ENCODE results near the gene PLK4. TPM values are rescaled to one million over a fixed set of nuclear protein-coding genes. Genes with fewer than 3 reads are reported as not detected.

PLK4 gene
- polyA plus RNA-seq (2012; ENCODE audit: missing spikeins): 20.2 TPM

DNA sequence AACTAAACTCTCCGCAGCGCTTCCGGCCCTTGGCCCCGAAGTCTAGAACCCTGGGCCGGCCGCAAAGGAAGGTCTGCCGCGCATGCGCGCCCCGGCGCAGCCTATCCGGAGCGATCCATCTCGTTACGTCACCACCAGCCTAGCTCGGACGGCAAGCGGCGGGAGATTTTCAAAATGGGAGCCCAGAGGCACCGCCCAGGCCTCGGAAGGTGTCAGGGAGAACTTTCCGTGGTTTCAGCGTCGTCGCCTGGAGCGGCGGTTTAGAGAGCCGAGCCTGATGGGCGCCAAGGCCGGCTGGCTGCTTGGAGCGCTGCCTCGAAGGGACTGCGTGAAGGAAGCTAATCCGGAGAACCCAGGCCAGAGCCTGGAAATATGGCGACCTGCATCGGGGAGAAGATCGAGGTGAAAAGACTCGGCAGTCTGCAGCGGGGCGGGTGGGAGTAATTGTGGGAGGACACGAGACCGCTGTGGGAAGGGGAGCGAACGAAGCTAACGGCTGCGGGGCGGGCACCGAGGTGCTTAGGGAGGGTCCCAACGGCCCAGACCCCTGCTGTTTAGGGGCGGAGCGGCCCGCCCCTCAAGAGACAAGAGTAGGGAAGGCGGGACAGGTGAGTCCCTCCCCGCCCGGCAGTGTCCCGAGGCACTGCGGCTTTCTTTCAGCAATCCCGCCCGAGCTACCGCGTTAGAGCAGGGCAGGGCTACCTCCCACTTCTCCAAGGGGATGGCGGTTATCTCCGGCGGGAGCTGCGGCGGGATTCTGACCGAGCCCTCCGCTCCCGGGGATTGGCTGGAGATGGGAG, at the start of gene PLK4:
PLK4 (plus strand) TSS at position 131 of the 800 bp plus-strand sequence; CDS start at position 373, 242 bp downstream.
- DNase-seq (ENCODE audit: insufficient read length): peak; percentile 74
- TF ChIP-seq POLR2A (IDR thresholded peaks at IDR 0.05; ENCODE audit: low read depth, low read length) (peak; percentile 81; the same call in 1 of the 2 replicates), POLR2AphosphoS5 (IDR thresholded peaks at IDR 0.05; ENCODE audit: low read depth, low read length) (peak; percentile 71), TAF1 (IDR thresholded peaks at IDR 0.05; ENCODE audit: borderline replicate concordance, low read depth, low read length) (peak; percentile 83; the same call in 1 of the 2 replicates)
- FAIRE-seq: peak; percentile 97

DNA sequence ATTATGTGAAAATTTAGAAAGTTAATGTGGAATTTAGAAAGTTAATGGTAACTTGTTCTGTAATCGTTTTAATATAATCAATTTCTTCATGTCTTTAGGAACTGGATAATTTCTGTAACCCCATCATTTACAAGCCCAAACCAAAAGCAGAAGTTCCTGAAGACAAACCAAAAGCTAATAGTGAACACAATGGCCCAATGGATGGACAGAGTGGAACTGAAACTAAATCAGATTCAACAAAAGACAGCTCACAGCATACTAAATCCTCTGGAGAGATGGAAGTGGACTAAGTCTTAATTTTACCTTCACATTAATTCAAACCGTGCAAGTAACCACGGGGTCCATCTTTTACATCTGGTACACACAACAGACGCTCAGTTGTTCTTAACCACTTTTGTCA, 48.1 kb upstream of the PLK4 start:
- DNase-seq (ENCODE audit: insufficient read length) (no peak), FAIRE-seq (peak; percentile 93)
- no peak for TF ChIP-seq POLR2A (IDR thresholded peaks at IDR 0.05; ENCODE audit: low read depth, low read length)
- no peak for TF ChIP-seq TAF1 (IDR thresholded peaks at IDR 0.05; ENCODE audit: borderline replicate concordance, low read depth, low read length)
- TF ChIP-seq POLR2AphosphoS5 (IDR thresholded peaks at IDR 0.05; ENCODE audit: low read depth, low read length): no peak

DNA sequence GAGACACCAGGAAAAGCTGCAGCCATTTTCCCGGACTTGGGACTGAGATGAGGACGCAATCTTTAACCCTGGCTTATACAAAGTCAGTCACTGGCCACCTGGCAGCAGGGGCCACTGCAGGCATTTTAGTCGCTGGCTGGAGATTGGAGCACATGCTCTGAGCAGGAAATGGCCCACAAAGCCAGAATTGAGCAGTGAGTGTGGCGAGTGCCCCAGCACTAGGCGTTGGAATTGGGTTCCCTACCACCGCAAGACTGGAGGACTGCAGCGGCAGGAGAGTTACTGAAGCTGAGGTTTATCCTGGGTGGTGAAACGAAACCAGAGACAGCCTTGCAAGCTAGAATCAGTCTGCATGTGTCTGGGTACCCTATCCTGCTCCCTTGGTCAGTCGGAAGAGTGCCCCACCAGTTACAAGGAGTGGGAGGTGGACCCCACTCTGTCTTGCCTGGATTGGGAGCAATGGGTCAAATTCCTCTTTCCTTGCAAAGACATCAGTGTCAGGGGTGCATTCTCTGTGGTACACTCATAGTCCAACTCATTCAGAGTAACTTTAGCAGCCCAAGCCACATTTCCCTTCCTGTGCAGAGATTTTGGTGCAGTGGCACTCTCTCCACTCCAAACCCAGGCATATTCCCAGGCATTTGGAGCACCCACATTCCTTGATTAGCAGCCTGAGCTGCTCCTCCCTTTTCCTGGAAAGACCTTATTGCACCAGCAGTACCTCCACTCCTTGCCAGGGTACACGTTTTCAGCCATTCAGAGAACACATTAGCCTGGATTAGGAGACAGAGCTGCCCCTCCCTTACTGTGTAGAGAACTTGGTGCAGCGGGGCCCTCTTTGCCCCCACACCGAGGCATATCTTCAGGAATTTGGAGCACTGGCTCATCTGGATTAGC, 36.7 kb upstream of the PLK4 start:
- no peak for FAIRE-seq

DNA sequence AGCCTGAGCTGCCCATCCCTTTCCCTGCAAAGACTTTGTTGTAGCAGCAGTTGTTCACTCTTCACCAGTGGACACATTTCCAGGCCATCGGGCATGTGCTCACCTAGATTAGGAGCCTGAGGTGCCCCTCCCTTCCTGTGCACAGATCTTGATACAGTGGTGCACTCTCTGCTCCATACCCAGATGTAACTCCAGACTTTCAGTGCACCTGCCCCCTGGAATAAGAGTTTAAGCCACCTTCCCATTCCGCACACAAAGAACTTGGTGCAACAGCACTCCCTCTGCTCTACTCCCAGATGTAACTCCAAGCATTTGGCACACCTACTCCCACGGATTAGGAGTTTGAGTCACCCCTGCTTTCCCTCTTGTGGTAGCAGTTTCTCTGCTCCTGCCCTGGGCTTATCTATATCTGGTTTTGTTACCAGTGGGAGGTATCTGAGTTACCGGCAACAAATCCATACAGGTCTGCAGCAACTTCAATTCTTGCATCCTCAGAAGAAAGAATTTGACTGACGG, 36.0 kb upstream of the PLK4 start:
- FAIRE-seq (no peak), DNase-seq (ENCODE audit: insufficient read length) (no peak)
- no peak for TF ChIP-seq POLR2AphosphoS5 (IDR thresholded peaks at IDR 0.05; ENCODE audit: low read depth, low read length)
- TF ChIP-seq TAF1 (IDR thresholded peaks at IDR 0.05; ENCODE audit: borderline replicate concordance, low read depth, low read length): no peak
- TF ChIP-seq POLR2A (IDR thresholded peaks at IDR 0.05; ENCODE audit: low read depth, low read length): no peak

More for the DNA sequence above, 36.7 kb upstream of the PLK4 start:
- TF ChIP-seq POLR2AphosphoS5 (IDR thresholded peaks at IDR 0.05; ENCODE audit: low read depth, low read length) (no peak), POLR2A (IDR thresholded peaks at IDR 0.05; ENCODE audit: low read depth, low read length) (no peak)
- no peak for DNase-seq (ENCODE audit: insufficient read length)

DNA sequence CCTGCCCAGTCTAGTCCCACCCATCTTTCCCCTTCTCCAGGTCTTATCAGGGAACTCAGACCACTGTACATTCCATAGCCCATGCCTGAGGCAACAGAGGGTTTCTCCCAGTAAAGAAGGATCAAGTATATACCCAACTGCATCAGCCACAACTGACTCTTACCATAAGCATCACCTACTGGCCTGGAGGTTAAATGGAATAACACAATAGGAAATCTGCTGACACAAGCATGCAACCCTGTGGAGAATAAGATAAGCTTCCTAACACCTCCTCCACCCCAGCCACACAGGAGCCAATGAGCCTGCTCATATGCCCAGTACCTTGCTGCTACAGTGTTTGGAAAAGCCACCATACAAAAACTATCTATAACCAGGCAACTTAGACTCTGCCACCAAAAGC, 34.6 kb upstream of the PLK4 start:
- TF ChIP-seq POLR2A (IDR thresholded peaks at IDR 0.05; ENCODE audit: low read depth, low read length): no peak
- TF ChIP-seq TAF1 (IDR thresholded peaks at IDR 0.05; ENCODE audit: borderline replicate concordance, low read depth, low read length): no peak
- no peak for TF ChIP-seq POLR2AphosphoS5 (IDR thresholded peaks at IDR 0.05; ENCODE audit: low read depth, low read length)
- no peak for FAIRE-seq

DNA sequence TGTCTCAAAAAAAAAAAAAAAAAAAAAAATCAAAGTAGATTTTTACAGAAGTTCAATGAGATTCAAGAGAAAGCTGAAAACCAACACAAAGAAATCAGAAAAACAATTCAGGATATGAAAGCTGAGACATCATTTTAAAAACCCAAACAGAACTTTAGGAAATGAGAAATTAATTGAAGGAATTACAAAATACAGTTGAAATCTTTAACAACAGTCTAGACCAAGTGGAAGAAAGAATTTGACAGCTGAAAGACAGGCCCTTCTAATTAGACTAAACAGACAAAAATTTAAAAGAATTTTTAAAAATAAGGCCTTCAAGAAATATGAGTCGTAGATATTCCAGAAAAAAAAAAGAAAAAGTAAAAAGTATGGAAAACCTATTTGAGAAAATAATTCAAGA, 33.9 kb upstream of the PLK4 start:
- no peak for TF ChIP-seq POLR2A (IDR thresholded peaks at IDR 0.05; ENCODE audit: low read depth, low read length)
- no peak for TF ChIP-seq POLR2AphosphoS5 (IDR thresholded peaks at IDR 0.05; ENCODE audit: low read depth, low read length)
- no peak for TF ChIP-seq TAF1 (IDR thresholded peaks at IDR 0.05; ENCODE audit: borderline replicate concordance, low read depth, low read length)
- DNase-seq (ENCODE audit: insufficient read length) (no peak), FAIRE-seq (no peak)

More for the DNA sequence above, 34.6 kb upstream of the PLK4 start:
- DNase-seq (ENCODE audit: insufficient read length): no peak

DNA sequence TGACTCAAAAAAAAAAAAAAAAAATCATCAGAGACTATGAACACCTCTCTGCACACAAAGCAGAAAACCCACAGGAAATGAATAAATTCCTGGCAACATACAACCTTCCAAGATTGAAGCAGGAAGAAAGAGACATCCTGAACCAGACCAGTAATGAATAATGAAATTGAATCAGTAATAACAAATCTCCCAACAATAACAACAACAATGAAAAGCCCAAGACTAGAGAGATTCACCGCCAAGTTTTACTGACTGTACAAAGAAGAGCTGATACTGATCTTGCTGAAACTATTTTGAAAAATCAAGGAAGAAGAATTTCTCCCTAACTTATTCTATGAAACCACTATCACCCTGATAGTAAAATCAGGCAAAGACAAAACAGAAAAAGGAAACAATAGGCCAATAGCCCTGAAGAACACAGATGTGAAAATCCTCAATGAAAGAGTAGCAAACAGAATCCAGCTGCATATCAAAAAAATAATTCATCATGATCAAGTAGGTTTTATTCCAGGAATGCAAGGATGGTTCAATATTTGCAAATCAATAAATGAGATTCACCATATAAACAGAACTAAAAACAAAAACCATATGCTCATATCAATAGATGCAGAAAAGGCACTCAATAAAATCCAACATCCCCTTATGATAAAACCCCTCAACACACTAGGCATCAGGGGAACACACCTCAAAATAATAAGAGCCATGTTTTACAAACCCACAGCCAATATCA, 31.0 kb upstream of the PLK4 start:
- no peak for TF ChIP-seq TAF1 (IDR thresholded peaks at IDR 0.05; ENCODE audit: borderline replicate concordance, low read depth, low read length)
- no peak for TF ChIP-seq POLR2A (IDR thresholded peaks at IDR 0.05; ENCODE audit: low read depth, low read length)
- FAIRE-seq: peak; percentile 38
- DNase-seq (ENCODE audit: insufficient read length): no peak

DNA sequence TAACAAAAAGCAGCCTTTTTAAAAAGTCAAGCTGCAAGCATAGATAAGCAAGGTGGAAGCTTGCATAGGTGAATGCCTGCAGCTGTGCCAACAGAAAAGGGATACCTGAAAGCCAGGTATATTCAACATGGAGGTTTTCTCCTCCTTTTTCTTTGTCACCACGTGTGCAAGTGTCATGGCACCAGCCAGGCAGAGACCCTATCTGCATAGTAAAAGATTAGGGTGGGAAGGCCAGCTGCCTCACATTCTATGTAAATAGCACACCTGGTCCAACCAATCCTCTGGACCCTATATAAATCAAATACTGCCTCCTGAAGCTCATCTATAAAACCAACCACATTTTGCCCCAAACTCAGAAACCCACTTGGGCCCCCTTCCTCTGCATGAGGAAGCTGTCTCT, 28.0 kb upstream of the PLK4 start:
- FAIRE-seq (no peak), DNase-seq (ENCODE audit: insufficient read length) (no peak)
- TF ChIP-seq POLR2AphosphoS5 (IDR thresholded peaks at IDR 0.05; ENCODE audit: low read depth, low read length) (no peak), TAF1 (IDR thresholded peaks at IDR 0.05; ENCODE audit: borderline replicate concordance, low read depth, low read length) (no peak), POLR2A (IDR thresholded peaks at IDR 0.05; ENCODE audit: low read depth, low read length) (no peak)

DNA sequence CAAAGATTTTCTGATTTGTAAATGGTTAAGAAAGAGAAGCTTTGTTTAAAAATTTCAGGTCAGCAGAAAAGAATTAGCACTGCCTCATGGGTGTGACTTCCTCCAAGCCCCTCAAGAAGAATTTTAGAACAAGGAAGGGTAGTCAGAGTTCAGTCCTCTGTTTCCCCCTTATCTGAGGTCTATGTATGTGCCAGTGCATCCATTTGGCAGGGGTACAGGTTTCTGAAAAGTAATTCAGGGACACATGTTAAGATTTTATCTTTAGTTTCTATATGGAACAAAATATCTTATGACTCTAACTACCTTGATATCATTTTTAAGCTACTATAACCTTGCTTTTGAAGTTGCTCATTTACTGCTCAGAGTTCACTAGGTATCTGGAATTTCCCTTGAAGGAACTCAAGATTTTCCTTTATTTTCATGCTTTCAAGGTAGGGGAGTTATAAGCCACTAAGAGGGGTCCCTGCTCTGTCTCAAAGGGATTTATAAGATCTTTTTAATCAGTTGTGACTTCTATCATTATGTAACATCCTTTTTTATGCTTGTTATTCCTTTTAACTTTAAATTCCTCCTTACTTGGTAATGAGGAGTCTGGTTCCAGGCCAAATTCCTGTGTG, 24.4 kb upstream of the PLK4 start:
- peak; percentile 21 for FAIRE-seq
- DNase-seq (ENCODE audit: insufficient read length): no peak
- TF ChIP-seq POLR2AphosphoS5 (IDR thresholded peaks at IDR 0.05; ENCODE audit: low read depth, low read length): no peak
- no peak for TF ChIP-seq POLR2A (IDR thresholded peaks at IDR 0.05; ENCODE audit: low read depth, low read length)
- TF ChIP-seq TAF1 (IDR thresholded peaks at IDR 0.05; ENCODE audit: borderline replicate concordance, low read depth, low read length): no peak

DNA sequence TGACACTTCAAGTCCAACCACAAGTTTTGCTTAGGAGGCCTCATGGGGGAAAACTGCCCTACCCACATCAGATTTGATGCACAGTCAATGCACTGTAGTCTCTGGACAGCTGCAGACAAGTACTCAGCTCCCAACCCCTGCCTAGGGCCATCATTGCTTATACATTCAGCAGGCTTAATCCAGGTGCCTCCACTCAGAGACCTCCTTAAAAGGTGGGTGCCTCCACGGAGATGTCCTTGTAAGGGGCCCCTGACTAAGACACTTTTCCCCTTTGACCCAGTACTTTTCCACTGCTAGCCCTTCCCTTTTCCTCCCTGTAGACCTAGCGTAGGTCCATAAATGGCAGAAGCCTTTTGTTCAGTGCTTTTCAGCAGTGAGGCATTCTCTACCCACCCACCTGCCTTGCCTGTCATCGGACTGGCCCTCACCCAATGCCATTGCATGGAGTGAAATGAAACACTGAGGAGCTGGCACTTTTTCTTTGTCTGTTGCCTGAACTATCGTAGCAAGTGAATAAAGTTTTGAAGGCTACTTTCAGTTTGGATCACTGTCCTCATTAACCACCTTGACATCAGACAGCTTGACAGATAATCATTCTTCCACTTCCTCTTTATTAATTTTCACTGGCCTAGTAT, 23.8 kb upstream of the PLK4 start:
- FAIRE-seq (peak; percentile 88), DNase-seq (ENCODE audit: insufficient read length) (no peak)
- 0 out of 2 replicates have a peak, but pooled peaks have one; percentile 17 for TF ChIP-seq TAF1 (IDR thresholded peaks at IDR 0.05; ENCODE audit: borderline replicate concordance, low read depth, low read length)
- TF ChIP-seq POLR2A (IDR thresholded peaks at IDR 0.05; ENCODE audit: low read depth, low read length): peak; percentile 80
- peak; percentile 73 for TF ChIP-seq POLR2AphosphoS5 (IDR thresholded peaks at IDR 0.05; ENCODE audit: low read depth, low read length)
